Activated CD4-positive, alpha-beta T cell treated with anti-CD3 and anti-CD28 coated beads for 36 hours (primary cell): ENCODE data around the gene TMEM178B. TPM values are rescaled to one million over a fixed set of nuclear protein-coding genes. Genes with fewer than 3 reads are reported as not detected.

ENCODE experiments used
- ATAC-seq: fragments of 200-7000 bp; cut with Tn5 transposase; one replicate; pipeline ENCODE4 v1.10.0; 2021; ENCODE audit warnings: mild to moderate bottlenecking, moderate library complexity
- CTCF ChIA-PET: fragments of 350-600 bp; sonication (Branson Sonifier 250); formaldehyde crosslinking; loops from one replicate; lab custom pipeline; 2021; ENCODE audit warnings: antibody characterized with exemption; lab: Charles Lee
- POLR2A ChIA-PET: fragments of 350-600 bp; sonication (Branson Sonifier 250); formaldehyde crosslinking; loops from one replicate; lab custom pipeline; 2021; ENCODE audit warnings: antibody characterized with exemption, inconsistent platforms; lab: Charles Lee
- DNase-seq: peaks from one replicate; pipeline ENCODE4 v3.0.0-alpha.2; 2020
- H3K27ac Mint-ChIP-seq: one replicate; pipeline ENCODE4 v1.8.0; 2021; ENCODE audit warnings: mixed read lengths
- H3K27me3 Mint-ChIP-seq: one replicate; pipeline ENCODE4 v1.8.0; 2021; ENCODE audit warnings: mixed read lengths
- H3K36me3 Mint-ChIP-seq: one replicate; pipeline ENCODE4 v1.8.0; 2021; ENCODE audit warnings: low read depth, mixed read lengths
- H3K4me1 Mint-ChIP-seq: one replicate; pipeline ENCODE4 v1.8.0; 2021; ENCODE audit warnings: mixed read lengths
- H3K4me3 Mint-ChIP-seq: one replicate; pipeline ENCODE4 v1.8.0; 2021; ENCODE audit warnings: mild to moderate bottlenecking, moderate library complexity, mixed read lengths
- H3K9me3 Mint-ChIP-seq: one replicate; pipeline ENCODE4 v1.8.0; 2021; ENCODE audit warnings: low read depth, mixed read lengths
- intact Hi-C, 2 experiments: fragments of 100-400 bp; cut with DNase I in 1 of 2; cut with micrococcal nuclease in 1 of 2; formaldehyde crosslinking; loops; one replicate each; pipeline versions ENCODE4 v1.14.2 to v1.15.1; 2022 to 2024; cut with DNase I, micrococcal nuclease
- total RNA-seq, 2 experiments: library from RNA; stranded (reverse); gene quantifications; one replicate each; pipeline ENCODE4 v1.2.3, GENCODE V29; 2021

The TMEM178B gene
- total RNA-seq, 2 experiments from 2014 or later: 0.23 TPM

DNA sequence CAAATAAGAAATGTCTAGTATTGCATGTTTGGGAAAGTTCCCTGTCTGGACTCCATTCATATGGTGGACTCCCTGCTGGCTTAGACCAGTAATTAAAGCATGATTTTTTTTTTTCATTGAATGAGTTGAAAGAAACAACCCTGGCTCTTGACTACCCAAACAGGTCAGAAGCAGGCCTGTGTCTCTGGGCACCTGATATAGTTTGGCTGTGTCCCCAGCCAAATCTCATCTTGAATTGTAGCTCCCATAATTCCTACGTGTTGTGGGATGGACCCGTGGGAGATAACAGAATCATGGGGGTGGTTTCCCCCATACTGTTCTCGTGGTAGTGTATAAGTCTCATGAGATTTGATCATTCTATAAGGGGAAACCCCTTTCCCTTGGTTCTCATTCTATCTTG, 206.2 kb downstream of the TMEM178B start:
- Mint-ChIP-seq H3K36me3 (no peaks in the 10 kb centered on the region), H3K4me3 (no peak overlapping the region), H3K9me3 (no peaks in the 10 kb centered on the region), H3K4me1 (peaks cover 6% of the 10 kb centered on the region), H3K27ac (no peak overlapping the region), H3K27me3 (peaks cover 11% of the 10 kb centered on the region)
- POLR2A ChIA-PET: no interaction called here
- no peak for ATAC-seq
- DNase-seq: no peak
- intact Hi-C loops: no loop called here
- CTCF ChIA-PET: interaction anchor here (0.8 kb wide), 1 partner anchor 199 kb away, joined by 3 read pairs; no protein-coding TSS in a partner anchor

DNA sequence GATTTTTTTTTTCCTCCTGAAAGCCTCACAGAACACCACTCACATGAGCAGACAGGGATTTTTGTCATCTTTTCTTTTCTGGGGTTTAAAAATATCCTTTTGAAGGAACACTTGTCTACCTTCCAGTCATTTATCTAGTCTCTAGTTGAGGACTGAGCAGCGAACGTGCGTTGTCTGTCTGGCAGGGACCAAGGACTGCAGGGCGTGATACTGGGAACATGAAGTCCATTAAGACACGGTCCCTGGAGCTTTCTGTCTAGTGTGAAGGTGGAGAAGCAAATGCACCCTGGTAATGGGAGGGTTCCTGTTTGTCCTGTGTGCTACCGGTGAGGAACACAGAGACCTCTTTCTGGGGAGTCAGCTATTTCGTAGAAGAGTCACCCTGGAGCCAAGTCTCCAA, 207.4 kb downstream of the TMEM178B start:
- Mint-ChIP-seq H3K9me3 (no peaks in the 10 kb centered on the region), H3K4me3 (no peak overlapping the region), H3K27me3 (peaks cover 14% of the 10 kb centered on the region), H3K4me1 (peaks cover 6% of the 10 kb centered on the region), H3K36me3 (no peaks in the 10 kb centered on the region), H3K27ac (no peak overlapping the region)
- ChIA-PET POLR2A (no interaction called here), CTCF (no interaction called here)
- intact Hi-C loops: no loop called here
- DNase-seq (no peak), ATAC-seq (no peak)

DNA sequence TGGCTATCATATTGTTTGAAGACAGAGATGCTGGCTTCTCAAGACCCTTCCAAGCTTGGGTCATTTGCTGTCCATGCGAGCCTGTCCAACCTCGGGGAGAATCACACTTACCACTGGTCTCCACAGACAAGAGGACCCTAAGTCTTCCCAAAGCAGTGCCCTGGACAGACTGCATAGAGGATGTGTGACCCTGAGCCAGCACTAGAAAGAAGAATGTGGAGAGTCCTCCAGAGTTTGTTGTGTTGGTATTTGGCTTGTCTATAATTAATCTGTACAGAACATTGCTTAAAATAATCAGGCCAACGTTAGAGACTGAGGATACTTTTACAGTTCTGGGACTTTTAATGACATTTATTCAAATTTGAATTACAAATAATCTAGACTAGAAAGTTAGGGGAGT, 212.7 kb downstream of the TMEM178B start:
- POLR2A ChIA-PET: no interaction called here
- intact Hi-C loops: no loop called here
- Mint-ChIP-seq H3K4me3 (no peak overlapping the region), H3K27me3 (peaks cover 27% of the 10 kb centered on the region), H3K9me3 (no peaks in the 10 kb centered on the region), H3K27ac (no peak overlapping the region), H3K36me3 (no peaks in the 10 kb centered on the region), H3K4me1 (peaks cover 6% of the 10 kb centered on the region)
- ATAC-seq (no peak), DNase-seq (no peak)
- CTCF ChIA-PET: no interaction called here

- peaks cover 22% of the 10 kb centered on the region for H3K27me3 Mint-ChIP-seq
- H3K27ac Mint-ChIP-seq: no peak overlapping the region
- intact Hi-C loops: no loop called here
- H3K9me3 Mint-ChIP-seq: no peaks in the 10 kb centered on the region
- no peak overlapping the region for H3K4me3 Mint-ChIP-seq
- H3K4me1 Mint-ChIP-seq: peaks cover 6% of the 10 kb centered on the region
- CTCF ChIA-PET: no interaction called here
- no peaks in the 10 kb centered on the region for H3K36me3 Mint-ChIP-seq
- ATAC-seq (no peak), DNase-seq (no peak)
- POLR2A ChIA-PET: no interaction called here
Observed at GRCh38 chr7:141287936-141288335, 214.1 kb downstream of the TMEM178B start.

GRCh38 chr7:141288626-141289025, 214.8 kb downstream of the TMEM178B start:
- peaks cover 24% of the 10 kb centered on the region for H3K27me3 Mint-ChIP-seq
- H3K36me3 Mint-ChIP-seq: no peaks in the 10 kb centered on the region
- CTCF ChIA-PET: interaction anchor here (0.5 kb wide), 1 partner anchor 644 kb away, joined by 3 read pairs; no protein-coding TSS in a partner anchor
- H3K4me1 Mint-ChIP-seq: peaks cover 3% of the 10 kb centered on the region
- H3K27ac Mint-ChIP-seq: no peak overlapping the region
- no peak overlapping the region for H3K4me3 Mint-ChIP-seq
- POLR2A ChIA-PET: no interaction called here
- intact Hi-C loops: no loop called here
- ATAC-seq (no peak), DNase-seq (no peak)
- H3K9me3 Mint-ChIP-seq: no peaks in the 10 kb centered on the region

DNA sequence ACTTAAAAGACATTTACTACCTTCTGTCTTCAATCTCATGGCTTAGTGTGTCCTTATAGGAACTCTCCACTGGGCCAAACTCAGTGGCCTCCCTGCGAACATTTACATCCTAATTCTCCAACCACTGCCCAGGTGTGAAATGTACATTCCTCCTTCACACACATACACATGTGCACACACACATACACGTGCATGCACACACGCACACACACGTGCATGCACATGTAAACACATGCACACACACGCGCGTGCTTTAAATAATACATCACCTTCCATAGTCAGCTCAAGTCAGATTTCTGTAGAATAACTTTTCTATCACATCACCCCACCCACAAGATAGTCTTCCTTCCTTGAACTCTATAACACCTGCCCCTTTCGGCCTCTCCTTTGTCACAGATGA, 216.5 kb downstream of the TMEM178B start:
- ATAC-seq (no peak), DNase-seq (no peak)
- Mint-ChIP-seq H3K27me3 (peaks cover 20% of the 10 kb centered on the region), H3K4me3 (no peak overlapping the region), H3K36me3 (no peaks in the 10 kb centered on the region), H3K27ac (no peak overlapping the region), H3K9me3 (no peaks in the 10 kb centered on the region), H3K4me1 (no peaks in the 10 kb centered on the region)
- ChIA-PET CTCF (interaction anchor here (1.4 kb wide), 1 partner anchor 13 kb away, joined by 3 read pairs; no protein-coding TSS in a partner anchor), POLR2A (no interaction called here)
- intact Hi-C loops: no loop called here

DNA sequence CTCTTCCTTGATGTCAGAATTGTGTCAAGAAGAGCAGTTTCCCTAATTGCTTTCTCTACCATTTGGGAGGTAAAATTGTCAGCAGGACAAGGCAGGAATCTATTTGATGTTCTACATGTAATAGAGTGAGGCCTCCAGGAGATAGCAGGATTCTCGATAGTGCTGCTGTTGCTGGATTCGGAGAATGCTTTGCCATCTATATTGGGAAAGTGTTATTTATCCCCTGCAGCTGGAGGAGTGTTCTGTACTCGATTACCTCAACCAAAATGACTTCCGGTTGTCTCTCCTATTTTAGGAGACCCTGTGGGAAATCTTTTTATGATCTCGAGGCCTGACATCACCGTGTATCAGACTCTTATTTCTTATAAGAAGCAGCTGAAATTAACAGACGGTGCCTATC, 217.1 kb downstream of the TMEM178B start:
- no peaks in the 10 kb centered on the region for H3K36me3 Mint-ChIP-seq
- intact Hi-C loops: no loop called here
- no peaks in the 10 kb centered on the region for H3K4me1 Mint-ChIP-seq
- H3K27me3 Mint-ChIP-seq: peaks cover 18% of the 10 kb centered on the region
- no peak overlapping the region for H3K27ac Mint-ChIP-seq
- H3K4me3 Mint-ChIP-seq: no peak overlapping the region
- ATAC-seq: no peak
- H3K9me3 Mint-ChIP-seq: no peaks in the 10 kb centered on the region
- POLR2A ChIA-PET: no interaction called here
- CTCF ChIA-PET: interaction anchor here (1.4 kb wide), 1 partner anchor 14 kb away, joined by 3 read pairs; no protein-coding TSS in a partner anchor
- no peak for DNase-seq

GRCh38 chr7:141291541-141291940, 217.7 kb downstream of the TMEM178B start:
- POLR2A ChIA-PET: no interaction called here
- no peak for ATAC-seq

DNA sequence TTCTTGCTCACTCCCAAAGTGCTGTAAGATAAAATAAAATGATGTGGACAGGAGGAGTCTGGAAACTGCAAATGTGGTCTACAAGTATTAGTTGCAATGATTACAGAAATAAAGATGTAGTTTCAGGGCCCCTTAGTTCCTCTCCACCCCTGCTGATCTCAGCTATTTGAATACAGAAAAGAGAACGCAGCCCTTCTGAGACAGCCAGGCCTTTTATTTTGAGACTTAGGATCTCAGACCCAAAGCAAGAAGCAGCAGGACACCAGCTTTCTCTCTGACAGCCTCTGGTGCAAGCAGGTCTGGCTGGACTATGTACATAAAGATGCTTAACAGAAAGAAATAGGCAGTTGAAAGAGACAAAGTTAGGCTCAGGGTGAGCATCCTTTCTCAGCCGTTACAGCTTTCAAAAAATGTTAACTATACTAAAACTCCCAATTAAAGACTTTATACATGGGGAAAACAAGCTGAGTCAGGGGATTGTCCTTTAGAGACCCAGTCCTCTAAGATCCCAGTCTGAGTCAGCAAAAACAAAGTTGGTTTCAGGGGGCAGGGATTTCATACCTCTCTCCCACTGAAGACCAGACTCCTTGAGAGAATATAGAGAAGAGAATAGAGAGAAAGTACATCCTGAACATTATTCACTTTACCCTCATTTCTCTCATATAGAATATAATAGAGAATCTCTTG, 220.4 kb downstream of the TMEM178B start:
- Mint-ChIP-seq H3K27ac (no peak overlapping the region), H3K36me3 (no peaks in the 10 kb centered on the region), H3K27me3 (peaks cover 9% of the 10 kb centered on the region), H3K4me1 (no peaks in the 10 kb centered on the region), H3K4me3 (no peak overlapping the region), H3K9me3 (no peaks in the 10 kb centered on the region)
- no peak for DNase-seq
- CTCF ChIA-PET: interaction anchor here (0.8 kb wide), 2 partner anchors 19 to 108 kb away, joined by 3 to 4 read pairs; no protein-coding TSS in a partner anchor
- POLR2A ChIA-PET: no interaction called here
- intact Hi-C loops: no loop called here
- ATAC-seq: no peak

More at GRCh38 chr7:141291541-141291940, 217.7 kb downstream of the TMEM178B start:
- Mint-ChIP-seq H3K36me3 (no peaks in the 10 kb centered on the region), H3K4me1 (no peaks in the 10 kb centered on the region), H3K9me3 (no peaks in the 10 kb centered on the region), H3K27ac (no peak overlapping the region), H3K27me3 (peaks cover 18% of the 10 kb centered on the region), H3K4me3 (no peak overlapping the region)
- no peak for DNase-seq
- intact Hi-C loops: no loop called here
- CTCF ChIA-PET: interaction anchor here (1.4 kb wide), 1 partner anchor 14 kb away, joined by 3 read pairs; no protein-coding TSS in a partner anchor

DNA sequence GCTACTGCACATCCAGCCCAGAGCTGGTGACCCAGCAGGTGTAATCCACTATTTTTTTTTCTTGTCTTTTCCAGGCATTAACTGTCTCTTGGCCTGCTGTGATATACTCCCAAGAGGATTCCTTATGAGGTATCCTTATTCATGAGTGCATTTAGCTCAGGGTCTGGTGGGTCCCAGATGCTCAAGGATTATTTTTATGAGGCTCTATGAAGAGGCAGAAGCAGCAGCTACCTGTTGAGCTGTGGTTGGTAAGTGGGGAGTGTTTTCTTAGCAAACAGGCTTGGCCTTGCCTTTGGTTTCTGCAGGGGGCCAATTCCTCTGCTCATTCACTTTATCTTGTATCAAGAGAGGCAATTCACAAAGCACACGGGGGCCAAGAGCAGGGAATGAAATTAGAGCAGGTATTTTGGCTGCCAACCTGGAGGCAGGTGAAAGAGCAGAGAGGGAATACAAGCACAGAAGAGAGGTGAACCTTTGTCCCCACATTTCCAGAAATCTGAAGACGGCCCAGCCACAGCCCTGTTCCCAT, 221.6 kb downstream of the TMEM178B start:
- Mint-ChIP-seq H3K36me3 (no peaks in the 10 kb centered on the region), H3K9me3 (no peaks in the 10 kb centered on the region), H3K4me1 (no peaks in the 10 kb centered on the region), H3K4me3 (no peak overlapping the region), H3K27me3 (peaks cover 7% of the 10 kb centered on the region), H3K27ac (no peak overlapping the region)
- POLR2A ChIA-PET: no interaction called here
- DNase-seq (no peak), ATAC-seq (no peak)
- intact Hi-C loops: no loop called here
- CTCF ChIA-PET: no interaction called here

DNA sequence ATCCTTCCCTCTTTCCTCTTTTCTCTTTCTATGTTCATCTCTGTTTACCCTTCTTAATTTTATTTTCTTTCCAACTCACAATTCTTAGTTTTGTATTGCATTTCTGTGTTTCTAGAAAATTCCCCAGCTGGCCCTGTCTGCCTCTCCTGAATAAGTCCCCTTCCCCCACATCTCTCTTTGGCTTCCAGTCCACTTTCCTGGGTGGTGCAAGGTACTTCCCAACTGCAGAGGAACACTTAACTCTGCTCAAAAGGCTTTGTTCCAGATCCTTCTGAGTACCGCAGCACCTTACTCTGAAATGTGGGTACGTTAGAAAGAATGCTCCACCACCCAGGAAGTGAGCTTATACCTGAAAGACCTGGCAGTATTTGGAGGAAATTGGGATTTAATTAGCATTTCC, 227.0 kb downstream of the TMEM178B start:
- no peak for ATAC-seq
- Mint-ChIP-seq H3K4me3 (no peak overlapping the region), H3K27me3 (peaks cover 14% of the 10 kb centered on the region), H3K27ac (no peak overlapping the region), H3K9me3 (no peaks in the 10 kb centered on the region), H3K36me3 (no peaks in the 10 kb centered on the region), H3K4me1 (no peaks in the 10 kb centered on the region)
- DNase-seq: no peak
- intact Hi-C loops: no loop called here
- ChIA-PET CTCF (interaction anchor here (0.8 kb wide), 1 partner anchor 252 kb away, joined by 3 read pairs; no protein-coding TSS in a partner anchor), POLR2A (no interaction called here)

- peaks cover 14% of the 10 kb centered on the region for H3K27me3 Mint-ChIP-seq
- DNase-seq: no peak
- H3K27ac Mint-ChIP-seq: no peak overlapping the region
- H3K4me3 Mint-ChIP-seq: no peak overlapping the region
- ChIA-PET CTCF (interaction anchor here (0.8 kb wide), 1 partner anchor 253 kb away, joined by 3 read pairs; no protein-coding TSS in a partner anchor), POLR2A (no interaction called here)
- H3K36me3 Mint-ChIP-seq: no peaks in the 10 kb centered on the region
- no peak for ATAC-seq
- intact Hi-C loops: no loop called here
- H3K9me3 Mint-ChIP-seq: no peaks in the 10 kb centered on the region
- H3K4me1 Mint-ChIP-seq: no peaks in the 10 kb centered on the region
Observed at GRCh38 chr7:141301544-141301943, 227.7 kb downstream of the TMEM178B start.
